AG10803 (cell line): ENCODE measurements around the gene ILRUN.
"Not testable (repeated sequence)": the region's sequence is repeated elsewhere in the genome, so short reads cannot be mapped to it uniquely, and the experiment has no call there.

Experiments used
- DNase-seq: peaks from one replicate; pipeline ENCODE4 v3.0.0; 2010; ENCODE audit warnings: low read depth
- H3K4me3 ChIP-seq: 2 replicates; pipeline ENCODE4 v1.5.1; 2011; ENCODE audit warnings: mild to moderate bottlenecking, low read length, control low read depth
- CTCF ChIP-seq: conservative IDR thresholded peaks from 2 replicates; pipeline ENCODE4 v1.5.1; 2011; ENCODE audit warnings: mild to moderate bottlenecking, low read length, control low read depth, inconsistent platforms

ILRUN gene

GRCh38 chr6:34654061-34654710, 42.4 kb downstream of the ILRUN start:
- DNase-seq = no peak
- no peak overlapping the region for H3K4me3 ChIP-seq
- no peak for TF ChIP-seq CTCF

GRCh38 chr6:34652263-34652662, 44.3 kb downstream of the ILRUN start:
- no peak for DNase-seq
- H3K4me3 ChIP-seq = no peak overlapping the region
- no peak for TF ChIP-seq CTCF

GRCh38 chr6:34650823-34651222, 45.7 kb downstream of the ILRUN start:
- H3K4me3 ChIP-seq = no peak overlapping the region
- no peak for DNase-seq
- no peak for TF ChIP-seq CTCF

GRCh38 chr6:34650232-34650631, 46.3 kb downstream of the ILRUN start:
- not testable (repeated sequence) for DNase-seq, H3K4me3 ChIP-seq

GRCh38 chr6:34648806-34649205, 47.8 kb downstream of the ILRUN start:
- TF ChIP-seq CTCF = no peak
- no peak overlapping the region for H3K4me3 ChIP-seq
- no peak for DNase-seq
